H9 (cell line): ENCODE measurements around the gene TAF13. TPM values are rescaled to one million over a fixed set of nuclear protein-coding genes. Genes with fewer than 3 reads are reported as not detected.

ENCODE experiments used
- DNase-seq: peaks from one replicate; pipeline ENCODE4 v3.0.0-alpha.2; 2017
- H2AFZ ChIP-seq: one replicate; pipeline ENCODE4 v1.6.1; 2013; ENCODE audit warnings: mild to moderate bottlenecking, low read length, control low read depth, moderate library complexity
- H2AK5ac ChIP-seq: 2 replicates; pipeline ENCODE4 v1.6.1; 2013; ENCODE audit warnings: low read length, control low read depth, mixed read lengths; ENCODE audit not compliant: insufficient read length
- H2BK120ac ChIP-seq: one replicate; pipeline ENCODE4 v1.6.1; 2013; ENCODE audit warnings: low read depth, mild to moderate bottlenecking, low read length, control low read depth, inconsistent platforms; ENCODE audit not compliant: poor library complexity, severe bottlenecking
- H2BK12ac ChIP-seq: 2 replicates; pipeline ENCODE4 v1.6.1; 2013; ENCODE audit warnings: low read length, control low read depth, mixed read lengths, low read depth; ENCODE audit not compliant: insufficient read length
- H2BK15ac ChIP-seq: 2 replicates; pipeline ENCODE4 v1.6.1; 2013; ENCODE audit warnings: low read depth, low read length, control low read depth
- H2BK20ac ChIP-seq: one replicate; pipeline ENCODE4 v1.6.1; 2013; ENCODE audit warnings: low read depth, mild to moderate bottlenecking, low read length, control low read depth, inconsistent platforms; ENCODE audit not compliant: poor library complexity, severe bottlenecking
- H2BK5ac ChIP-seq: 2 replicates; pipeline ENCODE4 v1.6.1; 2013; ENCODE audit warnings: low read length, control low read depth, mixed read lengths; ENCODE audit not compliant: insufficient read length
- H3K14ac ChIP-seq: 2 replicates; pipeline ENCODE4 v1.6.1; 2013; ENCODE audit warnings: low read length, control low read depth; ENCODE audit not compliant: insufficient read depth
- H3K18ac ChIP-seq: 2 replicates; pipeline ENCODE4 v1.6.1; 2013; ENCODE audit warnings: low read depth, mild to moderate bottlenecking, mixed read lengths, low read length, control low read depth; ENCODE audit not compliant: insufficient read length
- H3K23ac ChIP-seq: 2 replicates; pipeline ENCODE4 v1.6.1; 2013; ENCODE audit warnings: low read length, control low read depth, mixed read lengths, low read depth; ENCODE audit not compliant: insufficient read length
- H3K23me2 ChIP-seq: 2 replicates; pipeline ENCODE4 v1.6.1; 2013; ENCODE audit warnings: low read depth, mild to moderate bottlenecking, mixed read lengths, low read length, control low read depth; ENCODE audit not compliant: insufficient read length, poor library complexity, severe bottlenecking
- H3K27ac ChIP-seq: 2 replicates; pipeline ENCODE4 v1.5.1; 2013; ENCODE audit warnings: low read length, control low read depth, mixed read lengths, low read depth; ENCODE audit not compliant: insufficient read length
- H3K27me3 ChIP-seq: 2 replicates; pipeline ENCODE4 v1.6.1; 2013; ENCODE audit warnings: low read length, control low read depth, inconsistent platforms; ENCODE audit not compliant: insufficient read depth
- H3K4ac ChIP-seq: 2 replicates; pipeline ENCODE4 v1.6.1; 2013; ENCODE audit warnings: low read depth, mild to moderate bottlenecking, control low read depth, inconsistent platforms, low read length, moderate library complexity
- H3K4me1 ChIP-seq: 2 replicates; pipeline ENCODE4 v1.6.1; 2013; ENCODE audit warnings: low read length, control low read depth, inconsistent platforms; ENCODE audit not compliant: insufficient read depth
- H3K4me2 ChIP-seq: 2 replicates; pipeline ENCODE4 v1.6.1; 2013; ENCODE audit warnings: low read length, control low read depth, mixed read lengths; ENCODE audit not compliant: insufficient read length, insufficient read depth
- H3K56ac ChIP-seq: 2 replicates; pipeline ENCODE4 v1.6.1; 2013; ENCODE audit warnings: low read depth, mild to moderate bottlenecking, mixed read lengths, low read length, control low read depth; ENCODE audit not compliant: insufficient read length
- H3K79me1 ChIP-seq: 2 replicates; pipeline ENCODE4 v1.6.1; 2013; ENCODE audit warnings: low read depth, mild to moderate bottlenecking, moderate library complexity, low read length, control low read depth, inconsistent platforms; ENCODE audit not compliant: insufficient read depth, poor library complexity, severe bottlenecking
- H3K79me2 ChIP-seq: 2 replicates; pipeline ENCODE4 v1.6.1; 2013; ENCODE audit warnings: low read length, control low read depth, inconsistent platforms; ENCODE audit not compliant: insufficient read depth
- H3K9ac ChIP-seq: 2 replicates; pipeline ENCODE4 v1.6.1; 2013; ENCODE audit warnings: low read length, control low read depth, mixed read lengths; ENCODE audit not compliant: insufficient read length; ENCODE audit errors: extremely low read depth
- H3K9me3 ChIP-seq: one replicate; pipeline ENCODE4 v1.6.1; 2013; ENCODE audit warnings: low read depth, low read length, inconsistent platforms; ENCODE audit not compliant: control insufficient read depth
- H3T11ph ChIP-seq: one replicate; pipeline ENCODE4 v1.6.1; 2013; ENCODE audit warnings: mild to moderate bottlenecking, low read length, control low read depth, inconsistent platforms
- H4K20me1 ChIP-seq: one replicate; pipeline ENCODE4 v1.6.1; 2013; ENCODE audit not compliant: control insufficient read depth, insufficient read length, insufficient read depth
- H4K5ac ChIP-seq: 2 replicates; pipeline ENCODE4 v1.6.1; 2013; ENCODE audit warnings: low read depth, mild to moderate bottlenecking, mixed read lengths, low read length, control low read depth; ENCODE audit not compliant: insufficient read length
- H4K8ac ChIP-seq: replicated peaks from 2 replicates; pipeline ENCODE4 v1.6.1; 2013; ENCODE audit warnings: low read length, control low read depth, mixed read lengths, low read depth; ENCODE audit not compliant: insufficient read length
- H4K91ac ChIP-seq: 2 replicates; pipeline ENCODE4 v1.6.1; 2013; ENCODE audit warnings: low read depth, mild to moderate bottlenecking, moderate library complexity, mixed read lengths, low read length, control low read depth; ENCODE audit not compliant: insufficient read length
- H3K27ac Mint-ChIP-seq, 3 experiments: 2 replicates in 2 of 3; 3 replicates in 1 of 3; pipeline ENCODE4 v1.8.0; 2020 to 2021; ENCODE audit warnings: mixed read lengths in 3 of 3, mild to moderate bottlenecking in 1 of 3, moderate library complexity in 1 of 3
- H3K27me3 Mint-ChIP-seq: 2 replicates; pipeline ENCODE4 v1.8.0; 2021; ENCODE audit warnings: low read depth, mild to moderate bottlenecking, moderate library complexity, mixed read lengths
- H3K36me3 Mint-ChIP-seq, 3 experiments: 2 replicates in 2 of 3; 3 replicates in 1 of 3; pipeline ENCODE4 v1.8.0; 2020 to 2021; ENCODE audit warnings: low read depth in 3 of 3, mixed read lengths in 3 of 3; ENCODE audit not compliant: insufficient read depth in 1 of 3
- H3K4me1 Mint-ChIP-seq, 2 experiments: 2 replicates each; pipeline ENCODE4 v1.8.0; 2020; ENCODE audit warnings: mixed read lengths in 2 of 2
- H3K4me3 Mint-ChIP-seq, 2 experiments: 2 replicates in 1 of 2; 3 replicates in 1 of 2; pipeline ENCODE4 v1.8.0; 2020 to 2021; ENCODE audit warnings: mild to moderate bottlenecking in 2 of 2, mixed read lengths in 2 of 2, moderate library complexity in 1 of 2
- H3K9me3 Mint-ChIP-seq, 2 experiments: 2 replicates in 1 of 2; 3 replicates in 1 of 2; pipeline ENCODE4 v1.8.0; 2020; ENCODE audit warnings: mild to moderate bottlenecking in 2 of 2, mixed read lengths in 2 of 2, moderate library complexity in 1 of 2
- CTCF ChIP-seq: fragments of 200-600 bp; sonication (generic); conservative IDR thresholded peaks from 3 replicates; pipeline ENCODE4 v1.8.0; 2021; ENCODE audit warnings: antibody characterized with exemption, mild to moderate bottlenecking
- WGBS: extraction: QIAGEN DNeasy Blood & Tissue Kit; methylation state at CpG from one replicate; pipeline ENCODE4 v1.1.7; 2013; ENCODE audit warnings: missing lambda C conversion rate, low lambda C conversion rate, mixed read lengths; ENCODE audit not compliant: insufficient read length; ENCODE audit errors: extremely low coverage; 5-methylcytosine and 5-hydroxymethylcytosine counted together
- total RNA-seq: library from RNA; stranded (reverse); gene quantifications from 2 replicates; pipeline ENCODE4 v1.2.1, GENCODE V29; 2021

TAF13 gene
- total RNA-seq, 1 experiment from 2014 or later: 50.9 TPM

- no peak within 1 kb of the TSS for H2BK120ac ChIP-seq
- H3K79me1 ChIP-seq: no peaks in the 10 kb centered on the region
Measured at GRCh38 chr1:109113590-109114341, 38.0 kb upstream of the TAF13 start, which contains the start of gene ELAPOR1. Gene ELAPOR1, plus strand, starts transcription at chr1:109114115. Its CDS starts 69 bp downstream, at chr1:109114184.

More at GRCh38 chr1:109113590-109114341, 38.0 kb upstream of the TAF13 start, which contains the start of gene ELAPOR1:
- Histone ChIP-seq H3K9me3 (no peaks in the 10 kb centered on the region), H3K27me3 (peaks cover 23% of the 10 kb centered on the region; the same call in 1 of the 2 replicates), H3K4me2 (peak within 1 kb of the TSS; percentile 44), H2BK12ac (no peak within 1 kb of the TSS), H3K23ac (no peak within 1 kb of the TSS), H3K4ac (no peak within 1 kb of the TSS), H2AK5ac (no peak within 1 kb of the TSS), H4K20me1 (no peaks in the 10 kb centered on the region), H3K56ac (no peak within 1 kb of the TSS), H2BK20ac (no peak within 1 kb of the TSS), H4K5ac (no peak within 1 kb of the TSS), H3T11ph (no peak within 1 kb of the TSS), H2BK5ac (no peak within 1 kb of the TSS), H3K4me1 (no peaks in the 10 kb centered on the region), H3K79me2 (no peaks in the 10 kb centered on the region), H4K91ac (no peak within 1 kb of the TSS), H2AFZ (no peak within 1 kb of the TSS), H3K9ac (no peak within 1 kb of the TSS), H2BK15ac (no peak within 1 kb of the TSS), H3K14ac (no peak within 1 kb of the TSS; the same call in 1 of the 2 replicates), H3K23me2 (peaks cover 13% of the 10 kb centered on the region), H3K27ac (no peak within 1 kb of the TSS), H4K8ac (no peak within 1 kb of the TSS), H3K18ac (no peak within 1 kb of the TSS)
- no peak within 1 kb of the TSS for H3K27ac Mint-ChIP-seq
- no peak for TF ChIP-seq CTCF
- peaks cover 11 to 17% of the 10 kb centered on the region in 2 experiments for H3K4me1 Mint-ChIP-seq
- peak within 1 kb of the TSS; percentile 62 to 85 for H3K4me3 Mint-ChIP-seq
- WGBS: no CpG with 5 or more reads among the region's 56 CpGs
- H3K9me3 Mint-ChIP-seq: no peaks in the 10 kb centered on the region
- peaks cover 76% of the 10 kb centered on the region for H3K27me3 Mint-ChIP-seq
- H3K36me3 Mint-ChIP-seq: no peaks in the 10 kb centered on the region
- DNase-seq: peak; percentile 80
